Central memory CD4-positive, alpha-beta T cell (primary cell): ENCODE measurements around the gene TBC1D13.
"Not testable (repeated sequence)": the region's sequence is repeated elsewhere in the genome, so short reads cannot be mapped to it uniquely, and the experiment has no call there.

ENCODE experiments used
- DNase-seq: peaks from one replicate; pipeline ENCODE4 v3.0.0; 2022

The TBC1D13 gene

DNA sequence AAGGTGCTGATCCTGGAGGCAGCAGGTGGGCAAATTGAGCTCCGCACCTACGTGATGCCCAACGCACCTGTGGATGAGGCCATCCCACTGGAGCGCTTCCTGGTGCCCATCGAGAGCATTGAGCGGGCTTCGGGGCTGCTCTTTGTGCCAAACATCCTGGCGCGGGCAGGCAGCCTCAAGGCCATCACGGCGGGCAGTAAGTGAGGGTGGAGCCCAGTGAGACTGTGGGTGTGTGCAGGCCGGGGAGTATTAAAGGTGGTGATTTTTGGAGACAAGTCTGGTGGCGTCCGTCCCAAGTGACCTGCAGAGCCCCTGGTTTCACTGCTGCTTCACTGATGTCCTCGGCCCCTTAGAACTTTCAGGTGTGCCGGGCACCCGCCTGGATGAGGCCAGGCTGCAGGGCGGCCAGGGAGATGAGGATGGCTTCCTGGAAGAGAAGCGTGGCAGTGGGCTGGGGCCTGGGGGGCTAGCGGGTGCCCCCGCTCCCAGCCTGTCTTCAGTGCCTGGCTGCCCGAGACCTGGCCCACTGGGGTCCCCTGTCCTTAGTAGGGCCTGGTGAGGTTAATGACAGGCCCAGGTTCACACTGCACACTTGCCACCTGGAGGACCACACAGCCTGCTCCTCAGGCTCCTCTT lies 35.5 kb downstream of the TBC1D13 start:
- no peak for DNase-seq

DNA sequence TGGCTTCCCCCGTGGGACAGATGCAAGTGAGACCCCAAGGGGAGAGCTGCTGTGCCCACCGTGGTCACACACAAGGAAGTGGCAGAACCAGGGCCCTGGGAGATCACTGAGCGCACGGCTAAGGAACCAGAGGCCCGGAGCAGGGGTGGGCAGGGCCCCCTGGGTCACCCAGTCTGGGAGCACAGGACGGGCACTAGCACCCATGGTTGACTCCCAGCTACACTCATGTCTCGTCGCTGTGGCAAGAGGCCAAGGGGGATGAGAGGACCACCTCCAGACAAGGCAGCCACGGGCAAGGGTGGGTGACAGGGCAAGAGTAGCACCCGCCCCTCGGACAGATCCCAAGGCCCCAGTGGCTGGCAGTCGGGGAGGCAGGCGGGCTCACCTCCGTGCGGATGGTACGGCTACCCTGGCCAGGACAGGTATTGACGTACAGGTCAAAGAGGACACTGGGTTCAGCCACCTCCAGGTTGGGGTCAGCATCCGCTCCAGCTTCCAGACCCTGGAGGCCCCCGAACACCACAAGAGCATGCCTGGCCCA lies 36.4 kb downstream of the TBC1D13 start:
- DNase-seq, result no peak

DNA sequence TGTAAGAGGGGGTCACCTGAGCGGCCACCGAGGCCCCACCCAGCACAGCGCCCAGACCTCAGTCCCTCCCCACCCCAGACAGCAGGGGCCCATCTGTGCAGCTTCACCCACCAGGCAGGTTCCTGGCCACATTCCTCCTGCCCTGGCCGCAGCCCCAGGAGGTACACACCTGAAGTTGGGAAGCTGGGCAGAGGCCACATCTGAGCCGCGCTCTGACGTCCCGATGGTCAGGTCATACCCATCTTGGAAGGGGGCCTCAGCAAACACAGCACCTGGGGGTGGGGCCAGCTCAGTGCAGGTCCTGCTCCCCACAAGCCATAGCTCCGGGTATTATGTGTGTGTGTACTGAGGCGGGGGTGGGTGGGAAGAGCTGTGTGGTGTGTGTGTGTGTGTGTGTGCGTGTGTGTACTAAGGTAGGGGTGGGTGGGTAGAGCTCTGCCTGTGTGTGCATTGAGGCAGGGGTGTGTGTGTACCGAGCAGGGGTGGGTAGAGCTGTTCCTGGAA lies 36.9 kb downstream of the TBC1D13 start:
- no peak for DNase-seq

DNA sequence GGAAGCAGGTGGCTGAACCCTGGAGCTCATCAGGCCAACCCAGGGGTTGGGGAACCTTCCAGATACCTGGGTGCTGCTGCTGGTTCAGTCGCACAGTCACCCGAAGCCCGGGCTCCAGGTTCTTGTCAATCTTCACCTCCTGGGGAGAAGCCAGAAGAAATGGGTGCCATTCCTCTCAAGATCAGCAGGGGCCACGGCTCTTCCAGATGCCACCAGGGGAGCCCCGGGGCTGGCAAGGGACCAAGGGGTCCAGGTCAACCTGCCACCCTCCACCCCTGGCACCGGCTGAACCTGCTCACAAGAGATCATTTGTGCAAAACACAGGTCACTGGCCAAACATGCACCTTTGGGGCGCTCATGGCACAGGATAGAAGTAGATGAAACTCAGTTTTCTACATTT lies 37.9 kb downstream of the TBC1D13 start:
- DNase-seq, result no peak

DNA sequence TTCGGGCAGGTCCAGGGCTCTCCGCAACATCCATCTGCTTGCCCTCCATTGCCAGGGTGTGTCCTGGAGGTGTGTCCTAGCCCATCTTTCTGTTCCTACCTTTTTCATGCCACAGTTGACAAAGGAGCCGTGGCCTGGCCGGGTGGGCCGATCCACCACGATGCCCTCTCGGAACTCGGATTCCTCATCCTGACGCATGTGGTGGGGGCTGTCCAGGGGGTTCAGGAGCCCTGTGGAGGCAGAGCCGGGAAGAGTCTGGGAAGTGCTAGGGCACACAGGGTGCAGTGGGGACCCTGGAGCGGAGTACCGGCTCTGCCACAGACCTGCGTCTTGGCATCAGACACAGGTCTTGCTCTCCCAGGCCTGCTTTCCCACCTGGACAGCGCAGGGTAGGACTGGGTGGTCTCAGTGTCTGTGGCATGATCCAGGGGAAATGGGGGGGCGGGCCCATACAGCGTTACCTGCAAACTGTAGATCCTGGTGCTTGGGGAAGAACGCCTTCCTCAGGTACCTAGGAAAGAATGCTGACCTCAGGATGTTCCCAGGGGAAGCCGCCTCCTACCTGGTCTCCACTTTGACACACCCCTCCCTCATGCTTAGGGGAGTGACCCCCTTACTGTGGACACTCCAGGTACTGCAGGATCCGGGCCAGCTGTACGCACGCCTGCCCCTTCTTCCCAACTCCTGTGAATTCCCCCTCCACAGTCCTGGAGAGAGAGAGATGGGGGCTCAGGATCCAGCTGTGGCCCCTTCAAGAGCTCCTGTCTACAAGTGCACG lies 39.1 kb downstream of the TBC1D13 start:
- no peak for DNase-seq

DNA sequence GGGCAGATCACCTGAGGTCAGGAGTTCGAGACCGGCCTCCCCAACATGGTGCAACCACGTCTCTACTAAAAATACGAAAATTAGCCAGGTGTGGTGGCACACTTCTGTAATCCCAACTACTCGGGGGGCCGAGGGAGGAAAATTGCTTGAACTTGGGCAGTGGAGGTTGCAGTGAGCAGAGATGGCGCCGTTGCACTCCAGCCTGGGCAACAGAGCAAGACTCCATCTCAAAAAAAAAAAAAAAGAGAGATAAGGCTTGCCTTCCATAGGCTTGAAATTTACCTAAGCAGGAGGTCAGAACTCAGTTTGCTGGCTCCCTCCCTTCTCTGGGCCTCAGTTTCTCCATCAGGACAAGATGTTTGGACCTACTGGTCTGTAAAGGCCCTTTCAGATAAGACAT lies 41.2 kb downstream of the TBC1D13 start:
- no peak for DNase-seq

DNA sequence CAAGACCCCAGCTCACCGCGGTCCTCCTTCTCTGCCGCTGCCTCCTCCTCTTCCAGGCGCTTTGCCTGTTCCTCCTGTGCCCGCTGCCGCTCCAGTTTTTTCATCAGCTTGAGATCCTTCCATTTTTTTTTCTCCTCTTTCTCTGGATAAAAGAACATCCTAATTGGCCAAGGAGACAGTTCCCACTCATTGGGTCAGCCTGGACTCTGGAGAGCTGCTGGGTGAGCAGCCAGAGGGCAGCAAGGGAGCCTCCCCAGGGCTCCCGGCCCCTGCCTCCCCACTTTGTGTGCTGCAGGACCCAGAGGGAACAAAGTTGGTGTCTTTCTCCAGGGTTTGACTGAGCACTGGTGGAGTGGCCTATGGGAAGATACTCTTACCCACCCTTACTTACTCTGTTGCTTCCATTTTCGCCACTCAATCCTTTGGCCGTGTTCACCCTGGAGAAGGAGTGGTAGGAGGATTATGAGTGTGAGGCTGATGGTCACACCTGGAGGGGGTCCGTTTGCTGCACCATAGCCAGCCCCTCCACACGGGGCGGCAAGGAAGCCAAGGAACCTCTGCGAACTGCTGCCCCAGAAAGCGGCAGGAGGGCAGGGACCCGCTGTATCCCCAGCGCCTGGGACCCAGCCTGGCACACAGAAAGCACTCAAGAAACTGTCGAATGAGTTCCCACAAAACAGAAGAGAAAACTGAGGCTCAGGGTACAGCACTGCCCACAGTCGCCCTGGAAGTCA lies 41.8 kb downstream of the TBC1D13 start:
- no peak for DNase-seq

DNA sequence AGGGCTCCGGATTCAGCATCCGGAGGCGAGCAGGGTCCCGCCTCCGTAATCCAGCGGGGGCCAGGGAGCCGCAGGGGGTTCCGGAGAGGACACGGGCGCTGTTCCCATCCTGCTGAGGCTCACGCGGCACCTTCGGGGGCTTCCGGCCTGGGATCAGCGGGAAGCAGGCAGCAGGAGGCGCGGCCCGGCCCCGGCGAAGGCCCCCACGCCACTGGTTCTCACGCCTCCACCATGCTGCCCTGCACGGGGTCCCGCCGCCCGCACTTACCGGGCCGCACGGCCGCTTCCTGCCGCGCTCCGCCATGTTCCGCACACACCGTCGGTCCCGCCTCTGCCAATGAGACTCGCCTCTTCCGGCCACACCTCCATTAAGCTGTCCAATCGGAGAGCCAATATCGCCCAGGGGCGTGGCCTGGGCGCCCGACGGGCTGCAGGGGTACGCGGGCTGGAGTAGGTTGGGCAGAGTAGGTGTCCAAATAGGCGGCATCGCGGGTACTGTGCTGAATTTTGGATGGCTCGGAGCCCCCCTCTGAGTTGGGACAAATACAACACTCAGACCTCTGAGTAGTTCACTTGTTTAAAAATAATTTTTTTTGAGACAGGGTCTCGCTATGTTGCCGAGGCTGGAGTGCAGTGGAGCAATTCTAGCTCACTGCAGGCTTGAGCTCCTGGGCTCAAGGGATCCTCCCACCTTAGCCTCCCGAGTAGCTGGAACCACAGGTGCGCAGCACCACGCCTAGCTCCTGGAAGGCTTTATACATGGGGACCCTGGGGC lies 42.6 kb downstream of the TBC1D13 start, which contains the start of gene SPOUT1:
SPOUT1 (minus strand) TSS at position 318 of the 775 bp plus-strand sequence; CDS start at position 304, 14 bp downstream.
- peak; percentile 91 for DNase-seq

DNA sequence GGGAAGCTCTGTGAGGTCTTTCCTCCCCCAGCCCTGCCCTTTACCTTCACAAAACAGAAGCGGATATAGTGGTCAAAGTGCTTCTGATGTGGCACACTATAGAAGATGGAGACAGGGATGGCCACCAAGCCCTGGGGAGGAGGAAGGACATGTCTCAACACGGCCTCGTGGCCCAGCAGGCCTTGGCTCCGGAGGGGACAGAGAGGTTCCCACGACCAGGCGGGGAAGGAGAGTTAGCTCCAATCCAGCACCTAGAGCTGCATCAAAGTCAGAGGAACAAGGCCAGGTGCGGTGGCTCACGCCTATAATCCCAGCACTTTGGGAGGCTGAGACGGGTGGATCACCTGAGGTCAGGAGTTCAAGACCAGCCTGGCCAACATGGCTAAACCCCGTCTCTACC lies 46.6 kb downstream of the TBC1D13 start:
- no peak for DNase-seq

DNA sequence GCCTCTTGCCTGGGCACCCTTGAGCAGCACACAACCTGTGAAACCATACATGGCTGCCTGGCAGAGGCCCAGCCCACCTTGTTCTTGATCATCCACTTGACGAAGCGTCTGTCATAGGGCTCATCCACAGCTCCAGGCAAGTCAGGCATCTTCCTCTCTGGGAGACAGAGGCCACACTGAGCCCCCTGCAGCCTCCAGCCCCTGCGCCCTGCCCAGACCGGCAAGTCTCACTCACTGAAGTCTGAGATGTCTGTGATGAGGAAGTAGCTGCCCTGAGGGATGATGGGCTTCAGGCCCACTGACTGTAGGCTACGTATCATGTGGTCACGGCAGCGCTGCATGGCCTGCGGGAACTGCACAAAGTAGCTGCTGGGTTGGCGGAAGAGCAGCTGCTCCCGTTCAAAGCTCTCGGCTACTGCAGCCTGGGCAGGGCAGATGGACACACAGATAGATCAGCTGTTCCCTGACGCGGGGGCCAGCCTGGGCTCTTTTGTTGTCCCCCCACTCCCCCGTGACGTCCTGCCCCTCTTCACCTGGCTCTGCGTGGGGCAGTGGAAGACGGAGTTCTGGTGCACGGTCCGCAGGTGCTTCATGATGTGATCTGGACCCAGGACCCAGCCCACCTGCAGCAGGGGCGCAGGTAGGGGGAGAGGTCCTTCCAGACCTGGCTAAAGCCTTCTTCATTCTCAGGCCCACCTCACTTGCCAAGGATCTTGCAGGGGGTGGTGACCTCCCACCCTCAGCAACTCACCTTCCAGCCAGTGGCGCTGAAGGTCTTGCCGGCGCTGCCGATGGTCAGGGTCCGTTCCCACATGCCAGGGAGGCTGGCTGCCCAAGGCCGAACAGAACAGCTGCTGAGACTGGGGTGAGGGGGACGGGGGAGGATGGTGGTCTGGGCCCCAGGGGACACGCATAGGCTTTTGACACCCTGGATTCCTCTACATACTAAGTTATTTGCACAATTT lies 48.5 kb downstream of the TBC1D13 start:
- DNase-seq, result no peak

DNA sequence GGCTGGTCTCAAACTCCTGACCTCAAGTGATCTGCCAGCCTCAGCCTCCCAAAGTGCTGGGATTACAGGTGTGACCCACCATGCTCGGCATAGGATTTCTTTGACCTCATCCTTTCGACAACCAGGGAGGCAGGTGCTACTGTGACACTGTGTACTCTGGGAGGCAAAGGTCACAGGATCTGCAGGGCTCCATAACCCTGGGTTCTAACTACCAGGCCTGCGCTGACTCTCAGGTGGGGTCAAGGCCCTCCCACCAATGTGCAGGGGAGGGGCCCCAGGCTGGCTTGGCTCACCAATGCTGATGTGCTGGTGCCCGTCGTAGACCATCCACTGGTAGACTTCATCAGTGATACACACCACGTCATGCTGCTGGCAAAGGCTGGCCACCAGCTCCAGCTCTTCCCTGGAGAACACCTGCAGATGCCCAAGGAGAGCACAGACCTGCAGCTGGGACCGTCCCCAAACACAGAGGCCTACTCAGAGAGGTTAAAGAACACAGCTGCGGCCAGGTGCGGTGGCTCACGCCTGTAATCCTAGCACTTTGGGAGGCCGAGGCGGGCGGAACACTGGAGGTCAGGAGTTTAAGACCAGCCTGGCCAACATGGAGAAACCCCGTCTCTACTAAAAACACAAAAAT lies 49.6 kb downstream of the TBC1D13 start:
- no peak for DNase-seq

DNA sequence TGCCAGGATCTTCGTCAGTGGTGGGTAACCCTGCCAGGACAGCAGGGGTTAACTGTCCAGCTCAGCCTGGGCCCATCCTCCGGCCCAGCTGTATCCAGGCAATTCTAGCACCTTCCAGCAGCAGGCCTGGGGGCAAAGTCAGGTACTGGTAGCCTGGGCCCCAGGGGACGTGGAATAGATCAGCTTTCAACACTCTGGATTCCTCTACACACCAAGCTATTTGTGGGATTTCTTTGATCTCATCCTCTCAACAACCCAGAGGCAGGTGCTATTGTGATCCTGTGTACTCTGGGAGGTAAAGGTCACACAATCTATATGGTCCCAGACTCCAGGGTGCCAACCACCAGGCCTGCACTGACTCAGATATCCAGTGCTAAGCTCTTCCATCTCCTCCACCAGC lies 51.3 kb downstream of the TBC1D13 start:
- DNase-seq, result no peak

DNA sequence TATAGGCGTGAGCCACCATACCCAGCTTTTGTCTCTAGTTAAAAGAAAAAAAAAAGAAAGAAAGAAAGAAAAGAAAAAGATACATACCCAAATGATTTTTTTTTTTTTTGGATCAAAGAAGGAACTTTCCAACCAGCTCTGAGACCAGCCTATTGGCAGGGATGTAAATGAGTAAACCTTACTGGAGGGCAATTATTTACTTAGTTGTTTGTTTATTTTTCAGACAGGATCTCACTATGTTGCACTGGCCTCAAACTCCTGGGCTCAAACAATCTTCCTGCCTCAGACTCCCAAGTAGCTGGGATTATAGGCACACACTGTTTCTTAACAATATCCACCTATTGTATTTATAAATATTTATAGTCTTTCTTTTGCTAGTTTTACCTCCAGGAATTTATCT lies 53.5 kb downstream of the TBC1D13 start:
- DNase-seq, result no peak

DNA sequence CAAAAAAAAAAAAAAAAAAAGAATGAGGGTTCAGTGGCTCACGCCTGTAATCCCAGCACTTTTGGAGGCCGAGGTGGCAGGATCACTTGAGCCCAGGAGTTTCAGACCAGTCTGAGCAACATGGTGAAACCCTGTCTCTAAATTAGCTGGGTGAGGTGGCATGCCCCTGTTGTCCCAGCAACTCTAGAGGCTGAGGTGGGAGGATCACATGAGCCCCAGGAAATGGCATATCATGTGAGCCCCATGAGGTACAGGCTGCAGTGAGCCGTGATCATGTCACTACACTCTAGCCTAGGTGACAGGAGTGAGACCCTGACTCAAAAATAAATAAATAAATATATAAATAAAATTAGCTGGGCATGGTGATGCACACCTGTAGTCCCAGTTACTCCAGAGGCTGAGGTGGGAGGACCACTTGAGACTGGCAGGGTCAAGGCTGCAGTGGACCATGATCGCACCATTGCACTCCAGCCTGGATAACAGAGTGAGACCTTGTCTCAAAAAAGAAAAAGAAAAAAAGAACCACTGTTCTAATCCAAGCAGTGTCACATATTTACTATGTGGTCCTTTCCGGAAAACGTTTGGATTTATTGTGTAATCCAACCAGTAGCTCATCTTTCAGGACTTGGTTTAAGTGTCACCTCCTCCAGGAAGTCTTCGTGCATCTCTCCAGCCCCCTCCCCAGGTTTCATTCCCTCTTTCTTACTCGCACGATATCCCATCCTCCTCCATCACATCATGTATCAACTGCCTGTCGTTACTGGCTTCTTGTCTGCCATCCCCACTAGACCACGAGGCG lies 54.8 kb downstream of the TBC1D13 start:
- no peak for DNase-seq

DNA sequence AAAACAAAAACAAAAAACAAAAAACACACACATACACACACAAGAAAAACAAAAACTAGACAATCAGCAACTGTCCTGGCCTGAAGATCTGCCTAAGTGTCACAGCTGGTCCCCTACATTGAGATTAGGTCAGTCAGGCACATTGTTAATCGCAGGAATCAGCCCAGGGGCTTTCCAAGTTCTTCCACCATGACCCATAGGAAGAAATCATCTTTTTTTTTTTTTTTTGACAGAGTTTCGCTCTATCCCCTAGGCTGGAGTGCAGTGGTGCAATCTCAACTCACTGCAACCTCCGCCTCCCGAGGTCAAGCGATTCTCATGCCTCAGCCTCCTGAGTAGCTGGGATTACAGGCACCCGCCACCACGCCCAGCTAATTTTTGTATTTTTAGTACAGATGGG lies 56.1 kb downstream of the TBC1D13 start:
- not testable (repeated sequence) for DNase-seq

DNA sequence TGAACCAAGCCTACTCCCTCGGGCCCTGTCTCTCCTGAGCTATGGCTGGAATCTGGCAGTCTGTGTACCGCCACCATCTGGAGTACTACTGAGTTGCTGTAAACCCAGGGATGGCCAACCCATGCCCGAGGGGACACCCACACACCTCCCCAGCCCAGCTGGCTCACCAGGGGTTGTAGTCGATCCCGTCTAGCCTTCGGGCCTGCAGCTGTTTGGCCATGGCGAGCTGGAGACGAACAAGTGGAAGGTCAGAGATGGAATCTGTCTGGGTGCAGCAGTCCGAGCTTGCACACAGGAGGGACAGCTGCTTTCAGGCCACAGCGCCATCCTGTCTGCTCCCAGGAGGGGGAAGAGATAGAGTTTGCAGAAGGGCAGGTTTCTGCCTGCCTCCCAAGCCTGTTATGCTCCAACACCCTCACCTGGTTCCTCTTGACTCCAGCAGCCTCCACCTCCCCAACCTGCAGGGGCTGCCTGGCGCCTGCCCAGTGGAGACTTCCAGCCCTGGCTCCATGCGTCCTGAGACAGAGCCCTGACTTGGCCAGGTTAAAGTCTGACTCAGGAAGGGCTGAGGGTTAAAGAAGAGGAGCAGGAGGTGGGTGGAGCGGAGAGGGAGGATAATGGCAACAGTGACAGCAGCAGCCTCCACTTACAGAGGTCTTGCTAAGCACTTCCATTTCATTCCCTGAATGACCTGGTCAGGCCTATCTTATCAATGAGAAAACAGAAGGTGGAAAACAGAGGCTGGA lies 58.3 kb downstream of the TBC1D13 start:
- no peak for DNase-seq

DNA sequence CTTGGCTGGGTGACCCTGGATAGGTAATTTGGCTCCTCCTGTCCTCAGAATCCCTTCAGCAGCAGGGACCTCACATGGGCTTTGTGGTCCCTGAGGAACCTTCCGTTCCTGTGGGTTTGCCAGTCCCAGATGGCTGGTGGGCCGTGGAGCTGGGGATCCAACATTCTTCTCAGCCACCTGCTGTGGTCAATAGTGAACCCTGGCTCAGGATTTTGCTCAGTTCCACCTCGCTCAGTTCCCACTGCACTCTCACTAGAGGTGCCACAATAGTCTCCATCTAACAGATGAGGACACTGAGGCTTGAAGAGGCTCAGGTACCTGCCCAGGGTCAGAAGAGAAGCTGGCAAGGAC lies 59.6 kb downstream of the TBC1D13 start:
- no peak for DNase-seq

DNA sequence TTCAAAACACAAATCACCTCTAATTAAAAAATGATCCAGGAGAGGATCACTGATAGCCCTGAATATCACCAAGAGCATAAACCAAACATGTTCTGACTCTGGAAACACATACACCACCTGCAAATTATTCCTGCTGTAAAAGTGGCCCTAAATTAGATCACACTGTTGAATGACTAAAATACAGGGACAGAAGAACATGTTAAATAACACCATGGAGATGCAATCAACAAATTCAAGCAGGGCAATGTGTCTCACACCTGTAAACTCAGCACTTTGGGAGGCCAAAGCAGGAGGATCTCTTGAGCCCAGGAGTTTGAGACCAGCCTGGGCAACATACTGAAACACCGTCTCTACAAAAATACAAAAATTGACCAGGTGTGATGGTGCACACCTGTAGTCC lies 60.8 kb downstream of the TBC1D13 start:
- no peak for DNase-seq

DNA sequence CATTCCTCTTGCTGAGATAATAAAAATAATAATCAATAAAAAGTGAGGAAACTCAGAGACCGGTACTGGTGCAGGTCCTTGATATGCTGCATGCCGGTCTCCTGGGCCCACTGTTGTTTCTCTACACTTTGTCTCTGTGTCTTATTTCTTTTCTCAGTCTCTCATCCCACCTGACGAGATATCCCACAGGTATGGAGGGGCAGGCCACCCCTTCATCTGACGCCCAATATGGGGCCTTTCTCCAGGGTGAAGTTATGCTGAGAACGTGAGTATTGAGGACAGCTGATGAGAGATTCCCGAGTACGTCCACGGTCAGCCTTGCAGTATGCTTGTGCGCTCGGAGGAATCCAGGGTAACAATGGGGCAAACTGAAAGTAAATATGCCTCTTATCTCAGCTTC lies 64.0 kb downstream of the TBC1D13 start:
- DNase-seq, result not testable (repeated sequence)
